Activated T-helper 2 cell treated with anti-CD3 and anti-CD28 coated beads, Interferon-gamma antibody, Interleukin-2, Interleukin-4, amounts not matched to agents 10 μg/mL and 5 μg/mL and 100 μg/mL, durations not matched to agents 14 hours and 24 hours and 36 hours (primary cell): ENCODE measurements around the gene PANK2. TPM values are rescaled to one million over a fixed set of nuclear protein-coding genes. Genes with fewer than 3 reads are reported as not detected.
"Not testable (repeated sequence)": the region's sequence is repeated elsewhere in the genome, so short reads cannot be mapped to it uniquely, and the experiment has no call there.

Source experiments
- DNase-seq: peaks from one replicate; pipeline ENCODE4 v3.0.0; 2021; ENCODE audit warnings: low spot score
- H3K27ac Mint-ChIP-seq: one replicate; pipeline ENCODE4 v1.8.0; 2021; ENCODE audit warnings: mixed read lengths
- H3K27me3 Mint-ChIP-seq: one replicate; pipeline ENCODE4 v1.8.0; 2021; ENCODE audit warnings: low read depth, mixed read lengths
- H3K36me3 Mint-ChIP-seq: one replicate; pipeline ENCODE4 v1.8.0; 2021; ENCODE audit warnings: low read depth, mixed read lengths
- H3K4me1 Mint-ChIP-seq: one replicate; pipeline ENCODE4 v1.8.0; 2021; ENCODE audit warnings: low read depth, mixed read lengths
- H3K4me3 Mint-ChIP-seq: one replicate; pipeline ENCODE4 v1.8.0; 2021; ENCODE audit warnings: low read depth, mild to moderate bottlenecking, moderate library complexity, mixed read lengths
- H3K9me3 Mint-ChIP-seq: one replicate; pipeline ENCODE4 v1.8.0; 2021; ENCODE audit warnings: mixed read lengths
- intact Hi-C: fragments of 100-400 bp; cut with micrococcal nuclease; formaldehyde crosslinking; loops from one replicate; pipeline ENCODE4 v1.15.1; 2023
- total RNA-seq: library from RNA; stranded (reverse); gene quantifications from 2 replicates; pipeline ENCODE4 v1.2.3, GENCODE V29; 2022

The PANK2 gene
- total RNA-seq, 1 donor from 2014 or later, result 49.2 TPM

DNA sequence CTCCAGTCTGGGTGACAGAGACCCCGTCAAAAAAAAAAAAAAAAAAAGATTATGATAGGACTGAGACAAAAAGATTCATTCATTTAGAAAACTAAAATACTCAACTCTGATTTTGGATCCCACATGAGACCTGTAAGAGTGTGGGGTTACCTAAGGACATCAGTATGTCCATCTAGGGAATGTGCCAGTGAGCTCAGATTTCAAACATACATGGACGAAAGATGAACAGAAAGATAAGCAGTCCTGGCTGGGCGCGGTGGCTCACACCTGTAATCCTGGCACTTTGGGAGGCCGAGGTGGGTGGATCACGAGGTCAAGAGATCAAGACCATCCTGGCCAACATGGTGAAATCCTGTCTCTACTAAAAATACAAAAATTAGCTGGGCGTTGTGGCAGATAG lies 57.5 kb downstream of the PANK2 start:
- intact Hi-C loops, H3K4me3 Mint-ChIP-seq, H3K27me3 Mint-ChIP-seq: not testable (repeated sequence)

DNA sequence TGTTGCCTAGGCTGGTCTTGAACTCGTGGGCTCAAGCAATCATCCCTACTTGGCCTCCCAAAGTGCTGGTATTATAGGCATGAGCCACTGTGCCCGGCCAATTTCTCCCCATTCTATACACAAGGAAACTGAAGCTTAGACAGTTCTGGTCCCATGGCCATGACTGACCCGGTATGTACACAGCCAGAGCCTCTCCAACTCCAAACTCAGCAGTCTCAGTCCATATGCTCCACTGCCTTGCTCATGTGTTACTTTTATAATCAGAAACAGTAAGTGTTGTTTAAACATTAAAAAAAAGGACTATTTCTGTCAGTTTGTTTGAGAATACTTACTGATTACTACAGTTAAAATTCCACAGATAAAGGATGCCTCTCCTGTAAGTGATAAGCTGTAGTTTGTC lies 75.5 kb downstream of the PANK2 start:
- H3K27ac Mint-ChIP-seq, result peak overlapping the region; percentile 58
- peaks cover 33% of the 10 kb centered on the region for H3K36me3 Mint-ChIP-seq
- H3K27me3 Mint-ChIP-seq, result no peaks in the 10 kb centered on the region
- H3K4me1 Mint-ChIP-seq, result peaks cover 22% of the 10 kb centered on the region
- no peak overlapping the region for H3K4me3 Mint-ChIP-seq
- intact Hi-C loops, result no loop called here
- no peaks in the 10 kb centered on the region for H3K9me3 Mint-ChIP-seq
- no peak for DNase-seq

More for the DNA sequence above, 57.5 kb downstream of the PANK2 start:
- H3K27ac Mint-ChIP-seq, H3K4me1 Mint-ChIP-seq, DNase-seq, H3K9me3 Mint-ChIP-seq: not testable (repeated sequence)
- peaks cover 37% of the 10 kb centered on the region for H3K36me3 Mint-ChIP-seq

DNA sequence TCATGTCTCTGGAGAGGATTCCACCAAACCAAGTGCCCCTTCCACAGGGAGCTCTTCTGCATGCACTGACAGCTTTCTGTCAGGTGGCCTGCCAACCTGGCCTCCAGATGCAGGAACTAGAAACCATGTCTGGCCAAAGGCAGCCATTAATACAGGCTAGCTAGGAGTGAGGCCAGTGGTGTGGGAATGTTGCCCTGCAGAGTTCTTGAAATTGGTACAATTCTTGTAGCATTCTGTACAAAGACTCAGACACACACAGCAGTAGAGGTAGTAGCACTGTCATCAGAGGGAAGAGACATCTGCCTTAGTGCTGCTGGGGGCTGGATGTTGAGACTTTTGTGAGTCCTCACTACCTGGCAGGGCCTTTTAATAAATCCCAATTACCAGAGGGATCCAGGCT lies 77.4 kb downstream of the PANK2 start:
- intact Hi-C loops, result no loop called here

DNA sequence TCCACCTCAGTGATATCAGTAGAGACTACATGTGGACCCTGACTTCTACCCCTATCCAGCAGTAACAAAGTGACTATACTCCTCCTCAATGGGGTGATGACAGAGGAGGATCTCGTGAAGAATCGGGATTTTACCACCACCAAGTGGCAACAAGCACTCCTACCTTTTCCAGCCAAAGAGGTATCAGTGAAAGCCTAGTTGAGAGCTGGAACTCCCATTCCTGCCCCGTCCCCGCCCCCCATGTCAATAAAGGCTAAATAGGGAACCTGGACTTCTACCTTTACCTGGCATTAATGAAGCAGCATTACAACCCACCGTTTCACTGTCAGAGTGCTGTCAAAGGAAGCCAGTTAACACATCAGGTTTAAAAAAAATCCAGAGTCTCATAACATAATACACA lies 80.8 kb downstream of the PANK2 start:
- no peak overlapping the region for H3K4me3 Mint-ChIP-seq
- peaks cover 40% of the 10 kb centered on the region for H3K4me1 Mint-ChIP-seq
- intact Hi-C loops, result no loop called here
- DNase-seq, result no peak
- H3K27ac Mint-ChIP-seq, result no peak overlapping the region
- H3K9me3 Mint-ChIP-seq, result peaks cover 5% of the 10 kb centered on the region
- H3K27me3 Mint-ChIP-seq, result no peaks in the 10 kb centered on the region
- peaks cover 54% of the 10 kb centered on the region for H3K36me3 Mint-ChIP-seq

More for the DNA sequence above, 77.4 kb downstream of the PANK2 start:
- H3K4me3 Mint-ChIP-seq, result no peak overlapping the region
- H3K4me1 Mint-ChIP-seq, result peaks cover 29% of the 10 kb centered on the region
- H3K36me3 Mint-ChIP-seq, result peaks cover 42% of the 10 kb centered on the region
- H3K27me3 Mint-ChIP-seq, result no peaks in the 10 kb centered on the region
- DNase-seq, result no peak
- no peaks in the 10 kb centered on the region for H3K9me3 Mint-ChIP-seq
- no peak overlapping the region for H3K27ac Mint-ChIP-seq

DNA sequence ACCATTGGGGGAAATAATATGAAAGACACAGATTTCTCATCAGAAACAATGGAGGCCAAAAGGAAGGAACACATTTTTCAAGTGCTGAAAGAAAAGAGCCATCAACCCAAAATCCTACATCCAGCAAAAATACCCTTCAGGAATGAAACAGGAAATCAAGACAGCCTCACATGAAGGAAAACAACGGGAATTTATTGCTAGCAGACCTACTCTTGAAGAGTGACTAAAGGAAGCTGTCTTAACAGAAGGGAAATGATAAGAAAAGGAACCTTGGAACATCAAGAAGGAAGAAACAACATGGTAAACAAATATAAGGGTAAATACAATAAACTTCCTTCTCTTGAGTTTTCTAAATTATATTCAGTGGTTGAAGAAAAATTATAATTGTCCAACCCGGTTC lies 82.0 kb downstream of the PANK2 start:
- no peak overlapping the region for H3K4me3 Mint-ChIP-seq
- intact Hi-C loops, result no loop called here

DNA sequence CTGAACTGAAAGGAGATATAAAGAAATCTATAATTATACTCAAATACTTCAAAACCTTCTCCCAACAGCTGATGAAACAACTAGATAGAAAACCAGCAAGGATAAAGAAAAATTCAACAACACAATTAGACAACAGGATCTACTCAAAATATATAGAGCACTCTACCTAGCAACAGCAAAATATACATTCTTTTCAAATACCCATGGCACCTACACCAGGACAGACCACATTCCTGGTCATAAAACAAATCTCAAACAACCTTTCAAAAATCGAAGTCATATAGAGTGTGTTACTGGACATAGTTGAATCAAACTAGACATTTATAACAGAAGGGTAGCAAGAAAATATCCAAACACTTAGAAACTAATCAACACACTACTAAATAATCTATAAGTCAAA lies 83.0 kb downstream of the PANK2 start:
- peaks cover 58% of the 10 kb centered on the region for H3K36me3 Mint-ChIP-seq
- intact Hi-C loops, result no loop called here
- peaks cover 36% of the 10 kb centered on the region for H3K4me1 Mint-ChIP-seq
- H3K27ac Mint-ChIP-seq, result no peak overlapping the region
- no peak overlapping the region for H3K4me3 Mint-ChIP-seq
- peaks cover 7% of the 10 kb centered on the region for H3K9me3 Mint-ChIP-seq
- no peaks in the 10 kb centered on the region for H3K27me3 Mint-ChIP-seq
- no peak for DNase-seq

More for the DNA sequence above, 82.0 kb downstream of the PANK2 start:
- H3K4me1 Mint-ChIP-seq, result peaks cover 42% of the 10 kb centered on the region
- DNase-seq, result no peak
- no peaks in the 10 kb centered on the region for H3K27me3 Mint-ChIP-seq
- peaks cover 61% of the 10 kb centered on the region for H3K36me3 Mint-ChIP-seq
- peaks cover 7% of the 10 kb centered on the region for H3K9me3 Mint-ChIP-seq
- H3K27ac Mint-ChIP-seq, result no peak overlapping the region

DNA sequence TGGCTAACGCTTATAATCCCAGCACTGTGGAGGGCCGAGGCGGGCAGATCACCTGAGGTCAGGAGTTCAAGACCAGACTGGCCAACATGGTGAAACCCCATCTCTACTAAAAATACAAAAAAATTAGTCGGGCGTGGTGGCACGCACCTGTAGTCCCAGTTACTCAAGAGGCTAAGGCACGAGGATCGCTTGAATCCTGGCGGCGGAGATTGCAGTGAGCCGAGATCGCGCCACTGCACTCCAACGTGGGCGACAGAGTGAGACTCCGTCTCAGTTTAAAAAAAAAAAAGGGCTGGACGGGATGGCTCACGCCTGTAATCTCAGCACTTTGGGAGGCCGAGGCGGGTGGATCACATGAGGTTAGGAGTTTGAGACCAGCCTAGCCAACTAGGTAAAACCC lies 83.4 kb downstream of the PANK2 start:
- DNase-seq, H3K27ac Mint-ChIP-seq, intact Hi-C loops, H3K9me3 Mint-ChIP-seq, H3K4me3 Mint-ChIP-seq, H3K27me3 Mint-ChIP-seq: not testable (repeated sequence)
- Mint-ChIP-seq H3K36me3 (peaks cover 54% of the 10 kb centered on the region), H3K4me1 (peaks cover 32% of the 10 kb centered on the region)

DNA sequence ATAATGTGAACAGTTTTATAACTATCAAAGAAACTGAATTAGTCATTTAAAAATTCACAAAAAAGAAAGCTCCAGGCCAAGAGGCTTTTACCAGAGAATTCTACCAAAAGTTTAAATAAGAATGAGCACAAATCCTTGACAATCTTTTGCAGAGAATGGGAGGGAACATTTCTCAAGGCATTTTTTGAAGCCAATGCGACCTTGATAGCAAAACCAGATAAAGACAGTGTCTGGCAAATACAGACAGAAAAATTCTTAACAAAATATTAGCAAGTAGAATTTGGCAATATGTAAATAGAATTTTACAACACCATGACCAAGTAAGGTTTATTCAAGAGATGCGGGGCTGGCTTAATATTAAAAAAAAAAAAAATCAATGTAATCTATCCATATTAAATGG lies 84.5 kb downstream of the PANK2 start:
- Mint-ChIP-seq H3K4me3 (no peak overlapping the region), H3K9me3 (peaks cover 7% of the 10 kb centered on the region), H3K27ac (no peak overlapping the region)

DNA sequence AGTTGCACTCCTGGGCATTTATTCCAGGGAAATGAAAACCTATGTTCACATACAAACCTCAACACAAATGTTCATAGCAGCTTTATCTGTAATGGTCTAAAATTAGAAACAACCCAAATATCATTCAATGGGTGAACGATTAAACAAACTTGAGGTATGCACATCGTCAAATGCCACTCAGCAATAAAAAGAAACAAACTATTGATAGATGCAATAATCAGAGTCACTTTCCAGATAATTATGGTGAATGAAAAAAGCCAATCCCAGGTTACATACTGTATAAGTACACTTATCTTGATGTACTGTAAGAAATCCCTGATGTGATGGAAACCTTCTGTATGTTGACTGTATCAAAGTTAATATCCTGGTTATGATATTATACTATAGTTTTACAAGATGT lies 87.3 kb downstream of the PANK2 start:
- Mint-ChIP-seq H3K4me1 (peaks cover 30% of the 10 kb centered on the region), H3K36me3 (peaks cover 47% of the 10 kb centered on the region), H3K27me3 (no peaks in the 10 kb centered on the region), H3K4me3 (no peak overlapping the region), H3K27ac (no peak overlapping the region), H3K9me3 (peaks cover 7% of the 10 kb centered on the region)
- no peak for DNase-seq
- intact Hi-C loops, result no loop called here

More for the DNA sequence above, 84.5 kb downstream of the PANK2 start:
- Mint-ChIP-seq H3K4me1 (peaks cover 28% of the 10 kb centered on the region), H3K27me3 (no peaks in the 10 kb centered on the region), H3K36me3 (peaks cover 54% of the 10 kb centered on the region)
- intact Hi-C loops, result no loop called here
- no peak for DNase-seq

Other genes with a start within 250 kb of the PANK2 start
- not detected in 2 replicates for gene GFRA4, start 226.0 kb upstream of the PANK2 start, total RNA-seq
- gene ADAM33, start 207.4 kb upstream of the PANK2 start, total RNA-seq, result not detected in 2 replicates
- not detected in 2 replicates for gene SIGLEC1, start 176.8 kb upstream of the PANK2 start, total RNA-seq
- 0.05 TPM in 1 of 2 replicates, not detected in the other for gene HSPA12B, start 156.7 kb upstream of the PANK2 start, total RNA-seq
- gene ADISSP, start 121.6 kb upstream of the PANK2 start, total RNA-seq, result 55.8 and 56.3 TPM in 2 replicates
- not detected in 2 replicates for gene SPEF1, start 107.9 kb upstream of the PANK2 start, total RNA-seq
- gene CENPB, start 102.6 kb upstream of the PANK2 start, total RNA-seq, result 66.1 and 68.9 TPM in 2 replicates
- gene CDC25B, start 93.1 kb upstream of the PANK2 start, total RNA-seq, result 101 and 103 TPM in 2 replicates
- 11.9 and 12.8 TPM in 2 replicates for gene AP5S1, start 68.8 kb upstream of the PANK2 start, total RNA-seq
- gene MAVS, start 42.6 kb upstream of the PANK2 start, total RNA-seq, result 41.0 and 43.5 TPM in 2 replicates
- 15.8 and 17.7 TPM in 2 replicates for gene RNF24, start 126.2 kb downstream of the PANK2 start, total RNA-seq